Heart left ventricle (tissue), 16 donors: ENCODE data around the gene KPNA6. TPM values are rescaled to one million over a fixed set of nuclear protein-coding genes. Genes with fewer than 3 reads are reported as not detected.

Experiments used
- ATAC-seq, 4 donors: fragments of 200-7000 bp; cut with Tn5 transposase; one replicate each; pipeline ENCODE4 v1.9.1; 2020 to 2022; ENCODE audit warnings: moderate library complexity in 4 of 4, mild to moderate bottlenecking in 3 of 4, moderate number of reproducible peaks in 1 of 4
- DNase-seq, 5 donors: peaks; one replicate each; pipeline ENCODE4 v3.0.0-alpha.2; 2020
- H3K27ac ChIP-seq, 12 donors: fragments of 200-600 bp; sonication (generic) in 4 of 12; one replicate each; pipeline versions ENCODE4 v1.5.0 to v1.8.0; 2016 to 2022; ENCODE audit warnings: mild to moderate bottlenecking in 2 of 12
- H3K27me3 ChIP-seq, 9 donors: fragments of 200-600 bp; sonication (generic) in 2 of 9; one replicate each; pipeline versions ENCODE4 v1.5.1 to v1.8.0; 2016 to 2022; ENCODE audit warnings: mild to moderate bottlenecking in 3 of 9
- H3K36me3 ChIP-seq, 9 donors: fragments of 200-600 bp; sonication (generic) in 2 of 9; one replicate each; pipeline versions ENCODE4 v1.5.0 to v1.8.0; 2018 to 2022; ENCODE audit warnings: mild to moderate bottlenecking in 2 of 9
- H3K4me1 ChIP-seq, 12 donors: fragments of 200-600 bp; sonication (generic) in 4 of 12; one replicate each; pipeline versions ENCODE4 v1.5.0 to v1.8.0; 2016 to 2022; ENCODE audit warnings: mild to moderate bottlenecking in 3 of 12
- H3K4me3 ChIP-seq, 12 donors: fragments of 200-600 bp; sonication (generic) in 4 of 12; one replicate each; pipeline versions ENCODE4 v1.5.0 to v1.8.0; 2017 to 2022; ENCODE audit warnings: mild to moderate bottlenecking in 9 of 12, moderate library complexity in 4 of 12
- H3K9me3 ChIP-seq, 12 donors: fragments of 200-600 bp; sonication (generic) in 4 of 12; one replicate each; pipeline versions ENCODE4 v1.5.0 to v1.8.0; 2016 to 2022; ENCODE audit warnings: mild to moderate bottlenecking in 1 of 12
- CTCF ChIP-seq, 12 donors: fragments of 200-600 bp; sonication (generic) in 4 of 12; IDR thresholded peaks; one replicate each; pipeline versions ENCODE4 v1.5.0 to v1.8.0; 2018 to 2022; ENCODE audit warnings: antibody characterized with exemption in 12 of 12, mild to moderate bottlenecking in 5 of 12
- POLR2A ChIP-seq, 2 donors: fragments of 450-650 bp; IDR thresholded peaks; one replicate each; pipeline ENCODE4 v1.6.1; 2017; ENCODE audit warnings: antibody characterized with exemption in 2 of 2, mild to moderate bottlenecking in 2 of 2, moderate library complexity in 2 of 2
- WGBS, 4 donors: extraction: QIAGEN DNeasy Blood & Tissue Kit in 2 of 4; methylation state at CpG; one replicate each; pipeline versions ENCODE4 v1.1.5 to v1.1.7; 2013 to 2018; 5-methylcytosine and 5-hydroxymethylcytosine counted together
- intact Hi-C, 10 donors: fragments of 100-400 bp; cut with DNase I; formaldehyde crosslinking; loops; one replicate each; pipeline versions ENCODE4 v1.11.1 to v1.14.2; 2022
- polyA plus RNA-seq, 2 donors: library from polyadenylated mRNA; stranded (reverse); fragments of 200-250 nt; gene quantifications; one replicate each; pipeline ENCODE4 v1.2.3, GENCODE V29; 2013
- total RNA-seq, 9 donors: library from RNA; depleted of rRNA in 2 of 9; stranded (reverse); fragments of >200 nt in 2 of 9; fragmentation: NEBNext Ultra II Directional in 3 of 9; extraction: Animal tissue kit (Norgen Biotek cat#: 25700) in 3 of 9; gene quantifications; one replicate each; pipeline versions ENCODE4 v1.1.0 to v1.2.4, GENCODE V29; 2016 to 2023
- donor health status: ischemic (EF 13 %, LVEDD 7.1; RV severe dilation, severe dysfunction).
- donor health status: healthy with polysubstance abuse.
- donor health status: DM: no; HTN: yes; CAD: no.
- donor health status: DM: no; HTN: no; CAD: no.
- donor health status: ischemic (EF 25% LVEDD 6.9; RV normal size, moderate dysfunction).
- donor health status: ischemic (EF 25% LVEDD 5.7; RV mildly dilated, moderate dysfunction).
- donor health status: healthy.
- donor health status: DM: yes; HTN: yes; CAD: no.
- donor health status: ischemic (EF 35%, LVEDD 5.7; RV mildly dilated, moderate dysfunction).
- donor health status: nonischemic (EF 11% LVEDD 7.7; RV severe dilation, severe dysfunction).
- donor health status: DM: yes; HTN: yes; CAD: no.
- donor health status: PGD.
- donor health status: ischemic (EF 29% LVEDD 5.4; RV normal size, mild dysfunction).
- donor health status: nonischemic (EF 23%, LVEDD 6.1; RV moderate dilation, normal function).

The KPNA6 gene
- total and polyA plus RNA-seq, 11 donors: 10.2 to 99.2 (median 75.2) TPM

GRCh38 chr1:32197074-32197473 is 89.2 kb downstream of the KPNA6 start:
- WGBS, 4 donors: 71 to 92% (median 87%) methylated on average over 1 of the region's 1 CpG
- no peak for TF ChIP-seq CTCF (IDR thresholded peaks at IDR 0.05)
- TF ChIP-seq POLR2A (IDR thresholded peaks at IDR 0.05): no peak
- ATAC-seq (no peak), DNase-seq (no peak)
- Histone ChIP-seq H3K27me3 (no peaks in the 10 kb centered on the region), H3K27ac (peak overlapping the region in 3 of 12 donors; percentile 2 to 19 (median 8)), H3K9me3 (no peaks in the 10 kb centered on the region), H3K4me1 (peaks cover 5 to 47% (median 23%) of the 10 kb centered on the region in 12 donors), H3K36me3 (peaks cover 2 to 65% (median 60%) of the 10 kb centered on the region in 9 donors), H3K4me3 (no peak overlapping the region)
- intact Hi-C loops: no loop called here

GRCh38 chr1:32197837-32198236 is 90.0 kb downstream of the KPNA6 start:
- no peaks in the 10 kb centered on the region for H3K9me3 ChIP-seq
- intact Hi-C loops: no loop called here
- H3K4me3 ChIP-seq: no peak overlapping the region
- H3K27ac ChIP-seq: peak overlapping the region in 1 of 12 donors; percentile 47
- DNase-seq: no peak
- peaks cover 2 to 58% (median 53%) of the 10 kb centered on the region in 9 donors for H3K36me3 ChIP-seq
- H3K4me1 ChIP-seq: peaks cover 5 to 48% (median 24%) of the 10 kb centered on the region in 12 donors
- H3K27me3 ChIP-seq: no peaks in the 10 kb centered on the region
- ATAC-seq: no peak
- TF ChIP-seq CTCF (IDR thresholded peaks at IDR 0.05) (no peak), POLR2A (IDR thresholded peaks at IDR 0.05) (no peak)
- WGBS, 4 donors: 69 to 81% (median 69%) methylated on average over 6 of the region's 6 CpGs

GRCh38 chr1:32198237-32199042 is 90.6 kb downstream of the KPNA6 start:
- Histone ChIP-seq H3K9me3 (no peaks in the 10 kb centered on the region), H3K4me3 (no peak overlapping the region), H3K27me3 (no peaks in the 10 kb centered on the region), H3K27ac (peak overlapping the region in 4 of 12 donors; percentile 89 to 93 (median 90)), H3K36me3 (peaks cover 2 to 52% (median 47%) of the 10 kb centered on the region in 9 donors), H3K4me1 (peaks cover 5 to 48% (median 24%) of the 10 kb centered on the region in 12 donors)
- TF ChIP-seq POLR2A (IDR thresholded peaks at IDR 0.05): no peak
- no peak for TF ChIP-seq CTCF (IDR thresholded peaks at IDR 0.05)
- intact Hi-C loops: no loop called here
- 90 to 96% (median 93%) methylated on average over 3 of the region's 3 CpGs for WGBS, 4 donors
- DNase-seq: no peak
- ATAC-seq: no peak

- H3K4me3 ChIP-seq: peak overlapping the region in 3 of 12 donors; percentile 70 to 76 (median 71)
- no peak for ATAC-seq
- DNase-seq: no peak
- intact Hi-C loops: no loop called here
- no peaks in the 10 kb centered on the region for H3K9me3 ChIP-seq
- H3K4me1 ChIP-seq: peaks cover 5 to 48% (median 24%) of the 10 kb centered on the region in 12 donors
- H3K36me3 ChIP-seq: peaks cover 2 to 47% (median 39%) of the 10 kb centered on the region in 9 donors
- H3K27me3 ChIP-seq: no peaks in the 10 kb centered on the region
- peak overlapping the region in 10 of 12 donors; percentile 78 to 93 (median 86) for H3K27ac ChIP-seq
- no peak for TF ChIP-seq POLR2A (IDR thresholded peaks at IDR 0.05)
- TF ChIP-seq CTCF (IDR thresholded peaks at IDR 0.05): no peak
- 52 to 66% (median 55%) methylated on average over 4 of the region's 4 CpGs for WGBS, 4 donors
Observed at GRCh38 chr1:32199043-32199716, 91.3 kb downstream of the KPNA6 start.
